Common myeloid progenitor, CD34-positive (primary cell): ENCODE data around the gene DDX18.
"Not testable (repeated sequence)": the region's sequence is repeated elsewhere in the genome, so short reads cannot be mapped to it uniquely, and the experiment has no call there.

Experiments used
- CTCF ChIA-PET: fragments of 350-600 bp; sonication (Branson Sonifier 250); formaldehyde crosslinking; loops from one replicate; lab custom pipeline; 2021; ENCODE audit warnings: antibody characterized with exemption; lab: Charles Lee
- POLR2A ChIA-PET: fragments of 350-600 bp; sonication (Branson Sonifier 250); formaldehyde crosslinking; loops from one replicate; lab custom pipeline; 2021; ENCODE audit warnings: antibody characterized with exemption; lab: Charles Lee
- DNase-seq, 3 donors: peaks; one replicate each; pipeline versions ENCODE4 v3.0.0 to v3.0.0-alpha.2; 2013
- H3K27ac ChIP-seq, 2 experiments: 1 replicate in 1 of 2; 2 replicates in 1 of 2; pipeline ENCODE4 v1.7.0; 2013; ENCODE audit warnings: inconsistent platforms in 2 of 2, low read length in 2 of 2, mild to moderate bottlenecking in 2 of 2, low read depth in 1 of 2, moderate library complexity in 1 of 2; ENCODE audit not compliant: severe bottlenecking in 2 of 2, insufficient read depth in 1 of 2, poor library complexity in 1 of 2
- H3K27me3 ChIP-seq, 5 experiments: replicated peaks in 2 of 5; 1 replicate in 3 of 5; 2 replicates in 2 of 5; pipeline versions ENCODE4 v1.6.1 to v1.7.0; 2013; ENCODE audit warnings: low read length in 4 of 5, mild to moderate bottlenecking in 2 of 5, moderate library complexity in 2 of 5, inconsistent platforms in 1 of 5; ENCODE audit not compliant: insufficient read depth in 5 of 5, control insufficient read depth in 4 of 5
- H3K36me3 ChIP-seq, 4 experiments: 1 replicate in 2 of 4; 2 replicates in 2 of 4; pipeline versions ENCODE4 v1.6.1 to v1.7.0; 2013; ENCODE audit warnings: low read length in 3 of 4, control low read depth in 1 of 4, mild to moderate bottlenecking in 1 of 4; ENCODE audit not compliant: control insufficient read depth in 4 of 4, insufficient read depth in 4 of 4
- H3K4me1 ChIP-seq, 4 experiments: 1 replicate in 3 of 4; 2 replicates in 1 of 4; pipeline versions ENCODE4 v1.6.1 to v1.7.1; 2013; ENCODE audit warnings: low read length in 3 of 4, mild to moderate bottlenecking in 3 of 4, control low read depth in 1 of 4, inconsistent platforms in 1 of 4, moderate library complexity in 1 of 4; ENCODE audit not compliant: control insufficient read depth in 4 of 4, insufficient read depth in 4 of 4; ENCODE audit errors: control extremely low read depth in 1 of 4
- H3K4me3 ChIP-seq, 7 experiments: 1 replicate in 4 of 7; 2 replicates in 3 of 7; pipeline versions ENCODE4 v1.5.1 to v1.7.0; 2013; ENCODE audit warnings: mild to moderate bottlenecking in 7 of 7, low read length in 6 of 7, moderate library complexity in 6 of 7, inconsistent platforms in 2 of 7, low read depth in 2 of 7, control low read depth in 1 of 7; ENCODE audit not compliant: insufficient read depth in 4 of 7, control insufficient read depth in 1 of 7; ENCODE audit errors: extremely low read depth in 1 of 7
- H3K9me3 ChIP-seq, 5 experiments: 1 replicate in 4 of 5; 2 replicates in 1 of 5; pipeline versions ENCODE4 v1.6.1 to v1.7.1; 2013; ENCODE audit warnings: low read length in 4 of 5, mild to moderate bottlenecking in 2 of 5, inconsistent platforms in 1 of 5, low read depth in 1 of 5, moderate library complexity in 1 of 5; ENCODE audit not compliant: control insufficient read depth in 4 of 5, insufficient read depth in 2 of 5; ENCODE audit errors: control extremely low read depth in 1 of 5
- WGBS: methylation state at CpG from one replicate; pipeline ENCODE4 v1.1.5; 2013; ENCODE audit not compliant: insufficient coverage; 5-methylcytosine and 5-hydroxymethylcytosine counted together

DDX18 gene

GRCh38 chr2:117815946-117816345, 1.5 kb downstream of the DDX18 start:
- ChIA-PET POLR2A (interaction anchor here (0.9 kb wide), 1 partner anchor 9 kb away, joined by 3 read pairs; no protein-coding TSS in a partner anchor), CTCF (interaction anchor here (0.7 to 1.5 kb wide), 2 partner anchors 18 to 188 kb away, joined by 3 to 8 read pairs; no protein-coding TSS in a partner anchor)
- H3K4me3 ChIP-seq, result peak overlapping the region in 4 of 7 experiments; percentile 2 to 100 (median 95)
- no CpG with 5 or more reads among the region's 3 CpGs for WGBS
- H3K36me3 ChIP-seq, result peaks cover 10 to 36% (median 25%) of the 10 kb centered on the region in 4 experiments
- H3K27me3 ChIP-seq, result no peaks in the 10 kb centered on the region
- peak overlapping the region; percentile 88 to 97 for H3K27ac ChIP-seq
- no peaks in the 10 kb centered on the region for H3K9me3 ChIP-seq
- DNase-seq, result no peak
- H3K4me1 ChIP-seq, result peaks cover 6 to 16% (median 8%) of the 10 kb centered on the region in 4 experiments

- Histone ChIP-seq H3K4me3 (no peak overlapping the region), H3K4me1 (peaks cover 6 to 16% (median 8%) of the 10 kb centered on the region in 4 experiments), H3K36me3 (peaks cover 20 to 64% (median 44%) of the 10 kb centered on the region in 4 experiments), H3K9me3 (no peaks in the 10 kb centered on the region), H3K27me3 (no peaks in the 10 kb centered on the region), H3K27ac (no peak overlapping the region)
- DNase-seq, result no peak
- CTCF ChIA-PET, result no interaction called here
- 90% methylated on average over 2 of the region's 3 CpGs for WGBS
- POLR2A ChIA-PET, result no interaction called here
Measured at GRCh38 chr2:117818921-117819320, 4.4 kb downstream of the DDX18 start.

GRCh38 chr2:117820444-117820843, 6.0 kb downstream of the DDX18 start:
- Histone ChIP-seq H3K4me3 (no peak overlapping the region), H3K36me3 (peaks cover 31 to 80% (median 55%) of the 10 kb centered on the region in 4 experiments), H3K27me3 (no peaks in the 10 kb centered on the region), H3K4me1 (peaks cover under 1 to 9% (median 6%) of the 10 kb centered on the region in 4 experiments), H3K27ac (peak overlapping the region; percentile 8 to 23), H3K9me3 (no peaks in the 10 kb centered on the region)
- no peak for DNase-seq
- CTCF ChIA-PET, result interaction anchor here (1.9 to 2.1 kb wide), 2 partner anchors 13 to 15 kb away, joined by 5 to 10 read pairs; no protein-coding TSS in a partner anchor
- POLR2A ChIA-PET, result no interaction called here
- no CpG with 5 or more reads among the region's 1 CpG for WGBS

GRCh38 chr2:117825437-117825836, 10.9 kb downstream of the DDX18 start:
- 98% methylated on average over 7 of the region's 8 CpGs for WGBS
- Histone ChIP-seq H3K27ac (no peak overlapping the region), H3K27me3 (no peaks in the 10 kb centered on the region), H3K4me3 (no peak overlapping the region), H3K9me3 (peaks cover 0 to 3% (median 0%) of the 10 kb centered on the region in 5 experiments), H3K36me3 (peaks cover 42 to 97% (median 64%) of the 10 kb centered on the region in 4 experiments), H3K4me1 (no peaks in the 10 kb centered on the region)
- POLR2A ChIA-PET, result interaction anchor here (0.9 kb wide), 1 partner anchor 9 kb away, joined by 3 read pairs; no protein-coding TSS in a partner anchor
- no peak for DNase-seq
- CTCF ChIA-PET, result interaction anchor here (2.4 to 2.6 kb wide), 2 partner anchors 11 kb away, joined by 6 to 8 read pairs; partner anchors contain the start of gene DDX18

GRCh38 chr2:117827464-117827863, 13.0 kb downstream of the DDX18 start:
- 100% methylated on average over 1 of the region's 5 CpGs for WGBS
- peaks cover 30 to 86% (median 58%) of the 10 kb centered on the region in 4 experiments for H3K36me3 ChIP-seq
- DNase-seq, H3K27ac ChIP-seq, H3K9me3 ChIP-seq, CTCF ChIA-PET, H3K4me1 ChIP-seq, H3K27me3 ChIP-seq, H3K4me3 ChIP-seq, POLR2A ChIA-PET: not testable (repeated sequence)

- no peaks in the 10 kb centered on the region for H3K27me3 ChIP-seq
- peaks cover 0 to 3% (median 0%) of the 10 kb centered on the region in 5 experiments for H3K9me3 ChIP-seq
- DNase-seq, result no peak
- ChIA-PET POLR2A (no interaction called here), CTCF (no interaction called here)
- no peak overlapping the region for H3K27ac ChIP-seq
- H3K4me3 ChIP-seq, result no peak overlapping the region
- peaks cover 26 to 81% (median 57%) of the 10 kb centered on the region in 4 experiments for H3K36me3 ChIP-seq
- no peaks in the 10 kb centered on the region for H3K4me1 ChIP-seq
- 75% methylated on average over 1 of the region's 2 CpGs for WGBS
Measured at GRCh38 chr2:117828870-117829269, 14.4 kb downstream of the DDX18 start.

- no peak for DNase-seq
- POLR2A ChIA-PET, result no interaction called here
Measured at GRCh38 chr2:117832332-117832731, 17.8 kb downstream of the DDX18 start.

More at GRCh38 chr2:117832332-117832731, 17.8 kb downstream of the DDX18 start:
- Histone ChIP-seq H3K27me3 (peaks cover 0 to 9% (median 2%) of the 10 kb centered on the region in 5 experiments), H3K27ac (no peak overlapping the region), H3K36me3 (peaks cover 9 to 49% (median 30%) of the 10 kb centered on the region in 4 experiments), H3K9me3 (no peaks in the 10 kb centered on the region), H3K4me3 (no peak overlapping the region), H3K4me1 (peaks cover 0 to 9% (median 7%) of the 10 kb centered on the region in 4 experiments)
- CTCF ChIA-PET, result interaction anchor here (1.4 to 4.0 kb wide), 2 partner anchors 11 to 172 kb away, joined by 5 to 32 read pairs; no protein-coding TSS in a partner anchor
- WGBS, result no CpG with 5 or more reads among the region's 1 CpG
